ENCODE data around the gene CP.

Gene CP

DNA sequence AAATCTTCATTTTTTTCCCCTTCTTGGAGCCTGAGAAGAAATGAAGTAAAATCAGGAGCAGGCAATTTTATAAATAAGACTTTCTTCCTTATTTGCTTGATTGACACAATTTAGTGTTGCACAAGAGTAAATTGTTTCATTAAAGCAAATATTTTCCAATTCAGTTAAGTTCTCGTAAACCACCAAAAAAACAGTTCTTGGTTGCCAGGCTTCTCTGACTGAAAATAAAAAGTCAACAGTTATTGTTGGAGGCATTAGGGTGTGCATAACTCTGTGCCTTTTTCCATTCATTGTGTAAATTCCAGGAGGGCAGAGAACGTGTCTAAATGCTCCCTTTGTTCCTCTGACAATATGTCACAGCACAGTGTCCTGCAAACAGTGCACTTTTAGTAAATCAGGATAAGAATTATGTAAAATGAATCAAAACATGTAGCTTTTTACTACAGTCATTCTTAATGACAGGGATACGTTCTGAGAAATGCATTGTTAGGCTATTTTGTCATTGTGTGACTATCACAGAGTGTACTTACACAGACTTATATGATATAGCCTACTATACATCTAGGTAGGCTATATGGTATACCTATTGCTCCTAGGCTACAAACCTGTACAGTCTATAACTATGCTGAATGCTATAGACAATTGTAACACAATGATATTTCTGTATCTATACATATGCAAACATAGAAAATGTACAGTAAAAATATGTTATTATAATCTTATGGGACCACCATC is at the start of gene CP:
CP (minus strand) TSS at position 47 of the 735 bp plus-strand sequence; CDS start at position 10, 37 bp downstream.
- Histone ChIP-seq H3K27me3 (ENCODE audit: insufficient read depth, low read length) (no peaks in the 10 kb centered on the region), H2AFZ (ENCODE audit: low read length, unreplicated experiment) (peak within 1 kb of the TSS; percentile 20), H3K79me2 (ENCODE audit: control insufficient read depth, insufficient read depth, low read length, unreplicated experiment) (no peaks in the 10 kb centered on the region), H3K4me3 (ENCODE audit: low read depth, low read length) (no peak within 1 kb of the TSS), H3K4me1 (ENCODE audit: control insufficient read depth, insufficient read depth, low read length, unreplicated experiment) (peaks cover 26% of the 10 kb centered on the region), H3K27ac (ENCODE audit: low read depth, low read length) (no peak within 1 kb of the TSS), H3K36me3 (ENCODE audit: insufficient read depth, low read length) (no peaks in the 10 kb centered on the region)

DNA sequence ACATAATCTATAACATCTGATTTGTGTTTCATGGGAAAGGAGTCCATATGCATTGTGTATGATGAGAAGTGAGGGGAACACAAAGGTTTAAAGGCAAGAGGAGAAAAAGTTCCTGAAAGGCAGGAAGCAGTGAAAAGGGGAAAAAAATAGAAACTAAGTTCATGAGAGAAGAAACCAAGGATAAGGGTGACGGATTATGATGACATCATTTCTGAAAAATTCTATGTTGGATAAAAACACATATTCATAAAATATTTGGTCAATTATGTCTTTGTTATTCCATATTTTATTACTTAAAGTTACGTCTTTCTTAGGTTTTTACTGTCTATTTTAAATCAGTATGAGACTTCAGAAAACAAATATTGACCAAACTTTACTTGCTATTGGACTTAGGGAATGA is 48.6 kb upstream of the CP start:
- H3K27ac ChIP-seq (ENCODE audit: low read depth, low read length) = no peak overlapping the region
- H2AFZ ChIP-seq (ENCODE audit: low read length, unreplicated experiment) = peak overlapping the region; percentile 54
- H3K79me2 ChIP-seq (ENCODE audit: control insufficient read depth, insufficient read depth, low read length, unreplicated experiment) = no peaks in the 10 kb centered on the region
- H3K4me1 ChIP-seq (ENCODE audit: control insufficient read depth, insufficient read depth, low read length, unreplicated experiment) = peaks cover 7% of the 10 kb centered on the region
- no peaks in the 10 kb centered on the region for H3K36me3 ChIP-seq (ENCODE audit: insufficient read depth, low read length)
- H3K4me3 ChIP-seq (ENCODE audit: low read depth, low read length) = no peak overlapping the region
- no peaks in the 10 kb centered on the region for H3K27me3 ChIP-seq (ENCODE audit: insufficient read depth, low read length)

DNA sequence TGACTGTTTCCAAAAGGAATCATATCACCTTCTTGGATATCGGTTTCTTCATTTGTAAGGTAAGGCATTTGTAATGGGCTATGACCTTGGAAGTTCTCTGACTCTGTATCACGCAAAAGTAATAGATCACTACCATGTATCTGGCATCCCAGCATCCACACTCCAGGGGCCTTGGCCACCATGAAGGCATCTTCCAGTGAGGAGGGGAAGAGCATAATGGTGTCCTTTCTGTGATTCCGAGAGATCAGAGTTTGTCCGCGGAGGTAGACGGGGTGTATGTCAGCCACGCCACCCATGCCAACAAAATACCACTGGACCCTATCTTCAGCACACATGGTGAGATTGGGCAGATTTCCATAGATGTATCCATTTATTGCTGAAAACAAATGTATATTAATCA is 48.1 kb upstream of the CP start:
- Histone ChIP-seq H3K4me1 (ENCODE audit: control insufficient read depth, insufficient read depth, low read length, unreplicated experiment) (peaks cover 2% of the 10 kb centered on the region), H3K36me3 (ENCODE audit: insufficient read depth, low read length) (no peaks in the 10 kb centered on the region), H3K4me3 (ENCODE audit: low read depth, low read length) (no peak overlapping the region)

DNA sequence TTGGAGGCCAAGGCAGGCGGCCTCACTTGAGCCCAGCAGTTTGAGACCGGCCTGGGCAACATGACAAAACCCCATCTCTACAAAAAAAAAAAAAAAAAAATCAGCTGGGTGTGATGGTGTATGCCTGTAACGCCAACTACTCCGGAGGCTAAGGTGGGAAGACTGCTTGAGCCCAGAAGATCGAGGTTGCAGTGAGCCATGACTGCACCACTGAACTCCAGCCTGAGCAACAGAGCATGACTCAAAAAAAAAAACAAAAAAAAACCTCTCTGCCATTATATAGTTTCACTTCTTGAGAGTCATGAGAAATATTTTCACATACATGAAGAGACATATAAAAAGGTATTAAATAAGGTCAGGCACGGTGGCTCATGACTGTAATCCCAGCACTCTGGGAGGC is 45.9 kb upstream of the CP start:
- no peaks in the 10 kb centered on the region for H3K4me1 ChIP-seq (ENCODE audit: control insufficient read depth, insufficient read depth, low read length, unreplicated experiment)
- H3K27ac ChIP-seq (ENCODE audit: low read depth, low read length) = no peak overlapping the region
- no peak overlapping the region for H2AFZ ChIP-seq (ENCODE audit: low read length, unreplicated experiment)

More for the DNA sequence above, 48.1 kb upstream of the CP start:
- Histone ChIP-seq H3K27ac (ENCODE audit: low read depth, low read length) (no peak overlapping the region), H2AFZ (ENCODE audit: low read length, unreplicated experiment) (peak overlapping the region; percentile 54), H3K79me2 (ENCODE audit: control insufficient read depth, insufficient read depth, low read length, unreplicated experiment) (no peaks in the 10 kb centered on the region), H3K27me3 (ENCODE audit: insufficient read depth, low read length) (no peaks in the 10 kb centered on the region)

DNA sequence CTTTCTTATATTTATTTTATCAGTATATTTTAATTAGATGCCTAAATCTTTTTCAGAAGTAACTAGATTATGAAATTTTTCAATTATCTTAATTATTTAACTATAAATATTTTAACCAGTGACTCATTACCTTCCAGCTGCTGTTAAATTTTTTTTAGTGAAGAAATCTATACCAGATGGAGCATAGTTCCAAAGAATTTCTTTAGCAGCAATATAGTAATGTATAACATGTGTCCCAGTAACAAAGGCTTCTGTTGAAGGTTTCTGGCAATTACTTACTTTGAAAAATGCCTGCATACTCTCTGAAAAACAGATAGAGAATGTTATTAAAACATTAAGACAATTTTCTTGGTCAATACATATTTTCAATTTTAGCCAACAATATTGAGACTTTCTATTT is 45.1 kb upstream of the CP start:
- Histone ChIP-seq H3K27ac (ENCODE audit: low read depth, low read length) (no peak overlapping the region), H3K4me3 (ENCODE audit: low read depth, low read length) (no peak overlapping the region), H3K27me3 (ENCODE audit: insufficient read depth, low read length) (no peaks in the 10 kb centered on the region), H3K36me3 (ENCODE audit: insufficient read depth, low read length) (no peaks in the 10 kb centered on the region), H3K4me1 (ENCODE audit: control insufficient read depth, insufficient read depth, low read length, unreplicated experiment) (no peaks in the 10 kb centered on the region), H2AFZ (ENCODE audit: low read length, unreplicated experiment) (no peak overlapping the region), H3K79me2 (ENCODE audit: control insufficient read depth, insufficient read depth, low read length, unreplicated experiment) (no peaks in the 10 kb centered on the region)

More for the DNA sequence above, 45.9 kb upstream of the CP start:
- Histone ChIP-seq H3K36me3 (ENCODE audit: insufficient read depth, low read length) (no peaks in the 10 kb centered on the region), H3K79me2 (ENCODE audit: control insufficient read depth, insufficient read depth, low read length, unreplicated experiment) (no peaks in the 10 kb centered on the region), H3K4me3 (ENCODE audit: low read depth, low read length) (no peak overlapping the region), H3K27me3 (ENCODE audit: insufficient read depth, low read length) (no peaks in the 10 kb centered on the region)

DNA sequence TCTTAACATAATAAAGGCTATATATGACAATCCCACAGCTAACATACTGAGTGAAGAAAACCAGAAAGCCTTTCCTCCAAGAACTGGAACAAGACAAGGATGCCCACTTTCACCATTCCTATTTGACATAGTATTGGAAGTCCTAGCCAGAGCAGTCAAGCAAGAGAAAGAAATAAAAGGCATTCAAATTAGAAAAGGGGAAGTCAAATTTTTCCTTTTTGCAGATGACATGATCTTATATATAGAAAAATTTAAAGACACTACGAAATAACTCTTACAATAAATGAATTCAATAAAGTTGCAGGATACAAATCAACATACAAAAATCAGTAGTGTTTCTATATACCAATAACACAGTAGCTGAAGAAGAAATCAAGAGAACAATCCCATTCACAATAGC is 42.2 kb upstream of the CP start:
- Histone ChIP-seq H3K27me3 (ENCODE audit: insufficient read depth, low read length) (no peaks in the 10 kb centered on the region), H3K4me3 (ENCODE audit: low read depth, low read length) (no peak overlapping the region), H3K79me2 (ENCODE audit: control insufficient read depth, insufficient read depth, low read length, unreplicated experiment) (no peaks in the 10 kb centered on the region), H3K4me1 (ENCODE audit: control insufficient read depth, insufficient read depth, low read length, unreplicated experiment) (no peaks in the 10 kb centered on the region), H3K27ac (ENCODE audit: low read depth, low read length) (no peak overlapping the region), H2AFZ (ENCODE audit: low read length, unreplicated experiment) (no peak overlapping the region), H3K36me3 (ENCODE audit: insufficient read depth, low read length) (no peaks in the 10 kb centered on the region)

DNA sequence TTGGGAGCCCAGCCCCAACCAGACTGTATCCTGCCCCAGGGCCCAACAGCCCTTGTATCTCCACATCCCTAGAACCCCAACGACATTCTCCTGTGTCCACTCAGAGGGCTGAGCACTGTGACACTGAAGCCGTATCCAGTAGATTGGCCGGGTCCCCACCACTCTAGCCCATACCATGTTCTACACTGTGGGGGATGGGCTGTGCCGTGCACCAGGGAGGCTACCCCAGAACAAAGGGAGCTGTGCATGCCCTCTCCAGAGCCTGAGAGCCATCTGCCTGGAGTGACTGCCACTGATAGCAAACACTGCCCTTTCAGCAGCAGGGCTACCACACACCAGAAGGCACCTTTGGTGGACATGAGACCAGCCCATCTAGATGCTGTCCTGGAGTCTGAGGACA is 37.1 kb upstream of the CP start:
- Histone ChIP-seq H3K27me3 (ENCODE audit: insufficient read depth, low read length) (no peaks in the 10 kb centered on the region), H3K79me2 (ENCODE audit: control insufficient read depth, insufficient read depth, low read length, unreplicated experiment) (no peaks in the 10 kb centered on the region), H3K4me3 (ENCODE audit: low read depth, low read length) (no peak overlapping the region), H2AFZ (ENCODE audit: low read length, unreplicated experiment) (no peak overlapping the region), H3K27ac (ENCODE audit: low read depth, low read length) (no peak overlapping the region), H3K4me1 (ENCODE audit: control insufficient read depth, insufficient read depth, low read length, unreplicated experiment) (peaks cover 7% of the 10 kb centered on the region), H3K36me3 (ENCODE audit: insufficient read depth, low read length) (no peaks in the 10 kb centered on the region)

DNA sequence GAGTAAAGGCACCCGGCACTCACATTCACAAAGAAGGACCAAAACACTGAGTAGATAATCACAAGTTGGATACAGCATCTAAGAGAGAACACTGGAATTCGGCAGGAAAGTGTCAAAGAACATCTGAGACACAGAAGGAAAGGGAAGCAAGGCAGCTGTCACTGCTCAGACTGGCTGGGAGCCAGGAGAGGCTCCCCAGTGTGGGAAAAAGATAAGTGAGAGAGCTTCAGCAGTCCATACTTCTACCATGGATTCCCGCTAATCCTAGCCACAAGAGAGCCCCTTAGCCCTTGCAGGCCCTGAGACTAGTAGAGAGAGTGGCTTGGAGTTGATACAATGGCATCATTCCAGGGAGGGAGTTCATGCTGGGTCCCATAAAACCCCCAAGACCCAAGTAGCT is 36.7 kb upstream of the CP start:
- no peaks in the 10 kb centered on the region for H3K36me3 ChIP-seq (ENCODE audit: insufficient read depth, low read length)
- no peak overlapping the region for H3K4me3 ChIP-seq (ENCODE audit: low read depth, low read length)
- H3K27ac ChIP-seq (ENCODE audit: low read depth, low read length) = no peak overlapping the region
- H3K4me1 ChIP-seq (ENCODE audit: control insufficient read depth, insufficient read depth, low read length, unreplicated experiment) = peaks cover 7% of the 10 kb centered on the region
- no peaks in the 10 kb centered on the region for H3K79me2 ChIP-seq (ENCODE audit: control insufficient read depth, insufficient read depth, low read length, unreplicated experiment)
- no peaks in the 10 kb centered on the region for H3K27me3 ChIP-seq (ENCODE audit: insufficient read depth, low read length)
- H2AFZ ChIP-seq (ENCODE audit: low read length, unreplicated experiment) = peak overlapping the region; percentile 71

DNA sequence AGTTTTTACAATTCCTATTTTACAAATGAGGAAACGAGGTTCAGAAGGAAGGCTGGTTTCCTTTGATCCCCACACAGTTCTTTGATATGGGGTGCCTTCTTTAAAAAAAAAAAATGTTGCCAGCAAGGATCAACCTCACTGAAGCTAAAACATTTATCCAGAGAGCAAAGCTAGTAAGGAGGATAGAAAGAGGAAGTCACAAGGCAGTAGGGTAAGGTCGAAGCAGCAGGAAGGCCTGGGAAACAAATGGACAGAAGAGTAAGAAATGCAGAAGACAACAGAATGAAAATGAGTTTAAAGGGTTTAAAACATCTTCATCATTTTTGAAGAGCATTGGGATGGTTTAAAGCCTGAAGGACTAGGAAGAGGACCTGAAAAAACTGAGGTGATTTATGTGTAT is 30.6 kb upstream of the CP start:
- no peaks in the 10 kb centered on the region for H3K27me3 ChIP-seq (ENCODE audit: insufficient read depth, low read length)
- peaks cover 21% of the 10 kb centered on the region for H3K4me1 ChIP-seq (ENCODE audit: control insufficient read depth, insufficient read depth, low read length, unreplicated experiment)
- no peak overlapping the region for H3K4me3 ChIP-seq (ENCODE audit: low read depth, low read length)
- H2AFZ ChIP-seq (ENCODE audit: low read length, unreplicated experiment) = no peak overlapping the region
- no peak overlapping the region for H3K27ac ChIP-seq (ENCODE audit: low read depth, low read length)
- no peaks in the 10 kb centered on the region for H3K36me3 ChIP-seq (ENCODE audit: insufficient read depth, low read length)
- no peaks in the 10 kb centered on the region for H3K79me2 ChIP-seq (ENCODE audit: control insufficient read depth, insufficient read depth, low read length, unreplicated experiment)

DNA sequence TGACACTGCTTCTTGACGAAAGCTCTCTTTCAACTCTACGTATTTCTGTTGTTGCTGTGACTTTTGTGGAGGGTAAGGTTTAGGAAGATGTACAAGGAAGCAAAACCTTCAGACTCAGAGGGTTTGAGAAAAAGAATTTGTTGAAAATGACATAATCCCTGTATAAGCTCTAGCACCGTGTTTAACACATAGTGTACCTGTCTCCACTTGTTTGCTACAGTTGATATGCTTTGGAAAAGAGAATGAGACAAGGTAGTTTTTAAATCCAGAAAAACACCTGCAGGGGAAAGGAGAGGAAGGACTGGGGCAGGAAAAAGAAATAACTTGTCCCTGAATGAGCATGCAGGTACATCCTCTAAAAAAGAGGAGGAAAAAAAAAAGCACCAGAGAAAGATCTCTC is 29.6 kb upstream of the CP start:
- peaks cover 32% of the 10 kb centered on the region for H3K4me1 ChIP-seq (ENCODE audit: control insufficient read depth, insufficient read depth, low read length, unreplicated experiment)
- no peak overlapping the region for H2AFZ ChIP-seq (ENCODE audit: low read length, unreplicated experiment)
- no peaks in the 10 kb centered on the region for H3K27me3 ChIP-seq (ENCODE audit: insufficient read depth, low read length)
- no peaks in the 10 kb centered on the region for H3K79me2 ChIP-seq (ENCODE audit: control insufficient read depth, insufficient read depth, low read length, unreplicated experiment)
- no peak overlapping the region for H3K27ac ChIP-seq (ENCODE audit: low read depth, low read length)
- H3K36me3 ChIP-seq (ENCODE audit: insufficient read depth, low read length) = no peaks in the 10 kb centered on the region
- no peak overlapping the region for H3K4me3 ChIP-seq (ENCODE audit: low read depth, low read length)

DNA sequence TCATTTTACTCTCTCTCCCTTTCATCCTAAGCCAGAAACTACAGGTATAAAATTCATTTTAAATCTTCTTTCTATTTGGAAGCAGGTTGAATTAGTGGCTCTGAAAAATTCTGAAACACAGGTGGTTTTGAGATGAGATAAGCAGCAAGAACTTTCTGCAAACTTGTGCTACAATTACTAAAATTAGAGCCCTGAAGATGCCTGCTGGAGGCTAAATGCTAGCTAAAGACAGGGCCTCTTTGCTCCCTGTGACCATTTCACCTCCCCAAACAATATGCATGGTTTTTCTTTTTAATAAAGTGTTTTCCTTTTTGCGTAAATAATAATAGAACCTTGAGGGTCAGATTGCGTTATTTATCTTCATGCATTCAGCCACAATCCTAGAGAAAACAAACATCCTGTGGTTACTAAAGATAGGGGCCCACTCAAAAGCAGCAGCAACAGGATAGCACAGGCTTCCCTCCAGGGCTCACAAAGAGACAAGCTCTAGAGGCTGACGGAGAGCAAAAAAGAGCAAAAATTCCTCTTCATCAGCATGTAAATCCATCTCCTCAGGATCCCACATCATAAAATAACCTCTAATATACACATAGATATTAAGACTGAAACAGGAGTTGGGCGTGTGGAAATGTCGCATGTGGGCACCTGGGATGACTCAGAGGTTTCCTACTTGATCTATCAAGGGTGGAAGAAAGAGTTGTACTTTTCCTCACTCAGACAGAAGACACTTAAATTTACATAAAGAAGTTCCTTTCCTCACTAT is 26.5 kb upstream of the CP start:
- peak overlapping the region; percentile 11; the same call in 1 of the 2 replicates for H3K4me3 ChIP-seq (ENCODE audit: low read depth, low read length)
- H3K36me3 ChIP-seq (ENCODE audit: insufficient read depth, low read length) = no peaks in the 10 kb centered on the region
- H3K79me2 ChIP-seq (ENCODE audit: control insufficient read depth, insufficient read depth, low read length, unreplicated experiment) = no peaks in the 10 kb centered on the region
- no peak overlapping the region for H2AFZ ChIP-seq (ENCODE audit: low read length, unreplicated experiment)
- peaks cover 38% of the 10 kb centered on the region for H3K4me1 ChIP-seq (ENCODE audit: control insufficient read depth, insufficient read depth, low read length, unreplicated experiment)
- peak overlapping the region; percentile 55 for H3K27ac ChIP-seq (ENCODE audit: low read depth, low read length)
- H3K27me3 ChIP-seq (ENCODE audit: insufficient read depth, low read length) = no peaks in the 10 kb centered on the region
